ENCODE measurements around the gene TSPYL6. TPM values are rescaled to one million over a fixed set of nuclear protein-coding genes. Genes with fewer than 3 reads are reported as not detected.

TSPYL6 gene
- total and polyA plus RNA-seq, 2 of the 8 experiments (the other 6 are each of a cell fraction or from before 2014, with no cell fraction given): not detected

DNA sequence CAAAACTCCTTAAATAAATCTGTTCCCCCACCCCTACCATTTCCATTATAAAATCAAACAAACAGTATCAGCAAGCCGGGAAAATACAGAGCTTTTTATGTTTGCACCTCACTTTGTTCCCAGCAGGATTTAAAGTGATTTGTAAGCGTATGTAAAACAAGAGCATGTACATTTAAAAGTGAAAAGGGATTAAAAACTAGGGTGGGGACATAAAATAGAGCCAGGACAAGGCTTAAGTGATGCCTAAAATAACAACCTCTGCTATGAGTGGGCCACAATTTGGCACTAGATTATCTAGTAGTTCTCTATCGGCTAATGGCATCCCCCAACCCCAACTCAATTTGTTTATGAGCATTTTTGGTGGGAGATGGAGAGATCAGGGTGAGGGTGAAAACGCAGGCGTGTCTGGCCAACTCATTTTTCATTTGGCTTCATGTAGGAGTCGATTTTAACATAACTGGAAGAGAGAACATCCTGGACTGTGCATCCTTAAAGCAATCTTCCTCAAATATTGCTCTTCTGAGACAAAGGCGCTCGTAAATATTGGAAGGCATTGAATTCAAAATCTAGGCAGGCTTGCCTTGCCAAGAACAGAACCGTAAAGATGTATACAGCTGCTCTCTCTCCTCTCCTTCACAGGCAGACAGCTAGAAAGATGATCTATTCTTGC is 34.5 kb upstream of the TSPYL6 start:
- Histone ChIP-seq H2BK12ac (ENCODE audit: low read depth, low read length) (no peak overlapping the region), H3K23ac (ENCODE audit: insufficient read length) (no peak overlapping the region), H3K23me2 (ENCODE audit: low read depth, low read length) (no peaks in the 10 kb centered on the region), H2BK20ac (ENCODE audit: low read length) (no peak overlapping the region), H3K56ac (replicated peaks; ENCODE audit: insufficient read length, low read depth, low read length) (no peak overlapping the region), H2AK5ac (ENCODE audit: low read depth, low read length) (no peak overlapping the region), H3K79me2 (ENCODE audit: control insufficient read depth in 1 of 2, insufficient read depth in 2 of 2, low read length in 2 of 2) (no peaks in the 10 kb centered on the region), H2AFZ (ENCODE audit: low read length) (no peak overlapping the region), H2BK120ac (replicated peaks; ENCODE audit: low read depth, low read length) (no peak overlapping the region), H3K18ac (ENCODE audit: extremely low read depth, low read length) (no peak overlapping the region), H3K4me2 (ENCODE audit: insufficient read depth in 1 of 2, low read depth in 2 of 2, low read length in 2 of 2) (0 out of 4 replicates have a peak overlapping the region, but pooled peaks of 1 of the 2 experiments have one; percentile 26), H2BK5ac (ENCODE audit: low read depth, low read length) (no peak overlapping the region), H4K5ac (ENCODE audit: insufficient read length, low read depth, low read length) (no peak overlapping the region), H3K79me1 (ENCODE audit: low read depth, low read length) (no peaks in the 10 kb centered on the region), H2BK15ac (ENCODE audit: low read length) (no peak overlapping the region), H3K9me3 (ENCODE audit: insufficient read depth in 2 of 2, low read depth in 1 of 2, low read length in 1 of 2) (no peaks in the 10 kb centered on the region), H3K4me3 (ENCODE audit: extremely low read depth in 1 of 4, insufficient read depth in 2 of 4, low read depth in 3 of 4, low read length in 4 of 4) (no peak overlapping the region; a peak in 1 of 8 replicates), H3K4ac (replicated peaks; ENCODE audit: insufficient read length, low read depth, low read length) (no peak overlapping the region), H3K27ac (ENCODE audit: low read depth, low read length) (no peak overlapping the region), H4K91ac (replicated peaks; ENCODE audit: insufficient read length, low read length) (no peak overlapping the region), H3K27me3 (replicated peaks in 1 of 4; ENCODE audit: control insufficient read depth in 3 of 4, extremely low read depth in 1 of 4, insufficient read depth in 3 of 4, low read length in 3 of 4) (peaks cover 10 to 28% (median 24%) of the 10 kb centered on the region in 4 experiments), H3K36me3 (ENCODE audit: control insufficient read depth in 2 of 4, insufficient read depth in 4 of 4, low read length in 3 of 4) (no peaks in the 10 kb centered on the region), H3K9ac (replicated peaks in 1 of 4; ENCODE audit: extremely low read depth in 1 of 4, low read depth in 3 of 4, low read length in 3 of 4) (no peak overlapping the region), H3K14ac (ENCODE audit: insufficient read length) (no peak overlapping the region), H4K8ac (ENCODE audit: extremely low read depth, insufficient read depth, low read length) (no peak overlapping the region), H4K20me1 (replicated peaks in 1 of 2; ENCODE audit: control insufficient read depth in 1 of 2, insufficient read depth in 2 of 2, low read length in 2 of 2) (no peaks in the 10 kb centered on the region), H3K4me1 (replicated peaks in 1 of 4; ENCODE audit: control insufficient read depth in 3 of 4, insufficient read depth in 4 of 4, low read length in 3 of 4) (peaks cover 0 to 3% (median 1%) of the 10 kb centered on the region in 4 experiments; a peak in 2 of 7 replicates)
- CTCF ChIA-PET (ENCODE audit: partially characterized antibody): interaction anchor here (1.2 to 1.6 kb wide), 2 partner anchors 11 to 12 kb away, joined by 4 to 8 read pairs; no protein-coding TSS in a partner anchor
- FAIRE-seq (no peak), DNase-seq (ENCODE audit: low read depth in 1 of 2, low spot score in 2 of 2) (no peak)
- POLR2A ChIA-PET (ENCODE audit: partially characterized antibody): interaction anchor here (0.6 kb wide), 1 partner anchor 189 kb away, joined by 3 read pairs; no protein-coding TSS in a partner anchor
- 59% methylated on average over 9 of the region's 9 CpGs; no CpG with 5 or more reads in 1 of the 2 experiments for WGBS, 2 experiments (ENCODE audit: extremely low coverage in 1 of 2, insufficient coverage in 1 of 2, insufficient read length in 1 of 2, insufficient replicate concordance in 2 of 2, low coverage in 1 of 2, low lambda C conversion rate in 2 of 2, missing lambda C conversion rate in 1 of 2)
- TF ChIP-seq YY1 (IDR thresholded peaks at IDR 0.05; ENCODE audit: low read depth, low read length) (no peak), HDAC6 (IDR thresholded peaks at IDR 0.05; ENCODE audit: low read depth, low read length) (no peak), POU5F1 (IDR thresholded peaks at IDR 0.05; ENCODE audit: low read depth, low read length) (no peak), BCL11A (IDR thresholded peaks at IDR 0.05; ENCODE audit: low read depth in 2 of 2, low read length in 2 of 2) (no peak), RXRA (IDR thresholded peaks at IDR 0.05; ENCODE audit: insufficient read depth, low read depth, low read length) (no peak), TAF1 (IDR thresholded peaks at IDR 0.05; ENCODE audit: low read depth, low read length) (no peak)

Measured in H1 (cell line).